Thoracic aorta (tissue), 2 donors: ENCODE data around the gene SIGLEC11. TPM values are rescaled to one million over a fixed set of nuclear protein-coding genes. Genes with fewer than 3 reads are reported as not detected.

ENCODE experiments used
- ATAC-seq: fragments of 150-250 bp; one replicate; pipeline ENCODE4 v1.8.0; 2017; ENCODE audit warnings: low read depth; ENCODE audit not compliant: insufficient number of reproducible peaks, low FRiP score
- DNase-seq: peaks from one replicate; pipeline ENCODE4 v3.0.0-alpha.2; 2020; ENCODE audit warnings: low spot score
- H3K27ac ChIP-seq, 2 donors: fragments of 200-600 bp; sonication (generic); 1 replicate in 1 of 2; 2 replicates in 1 of 2; pipeline ENCODE4 v1.5.1; 2016; ENCODE audit warnings: mild to moderate bottlenecking in 2 of 2, moderate library complexity in 2 of 2
- H3K27me3 ChIP-seq: fragments of 200-600 bp; sonication (generic); replicated peaks from 2 replicates; pipeline ENCODE4 v1.6.0; 2016; ENCODE audit warnings: mild to moderate bottlenecking; ENCODE audit not compliant: insufficient read depth
- H3K36me3 ChIP-seq: fragments of 200-600 bp; sonication (generic); one replicate; pipeline ENCODE4 v1.5.1; 2016
- H3K4me1 ChIP-seq, 2 donors: fragments of 200-600 bp; sonication (generic); 1 replicate in 1 of 2; 2 replicates in 1 of 2; pipeline versions ENCODE4 v1.5.1 to v1.6.0; 2016; ENCODE audit warnings: low read depth in 2 of 2, mild to moderate bottlenecking in 1 of 2; ENCODE audit not compliant: control insufficient read depth in 1 of 2
- H3K4me3 ChIP-seq: fragments of 200-600 bp; sonication (generic); 2 replicates; pipeline ENCODE4 v1.5.1; 2016; ENCODE audit warnings: mild to moderate bottlenecking
- H3K9me3 ChIP-seq: fragments of 200-600 bp; sonication (generic); 2 replicates; pipeline ENCODE4 v1.5.1; 2016
- CTCF ChIP-seq: fragments of 200-600 bp; sonication (generic); IDR thresholded peaks from one replicate; pipeline ENCODE4 v1.5.1; 2019; ENCODE audit warnings: antibody characterized with exemption
- total RNA-seq, 2 donors: library from RNA; depleted of rRNA; stranded (reverse); fragments of >200 nt; gene quantifications; one replicate each; pipeline versions ENCODE4 v1.1.0 to v1.2.3, GENCODE V29; 2016

SIGLEC11 gene
- total RNA-seq, 2 donors from 2014 or later: 2.8 to 10.0 TPM

- ATAC-seq (no peak), DNase-seq (no peak)
- TF ChIP-seq CTCF: no peak
- Histone ChIP-seq H3K27ac (no peak overlapping the region), H3K4me3 (no peak overlapping the region), H3K27me3 (no peaks in the 10 kb centered on the region), H3K9me3 (no peaks in the 10 kb centered on the region), H3K36me3 (peaks cover 21% of the 10 kb centered on the region), H3K4me1 (peaks cover 6 to 15% of the 10 kb centered on the region in 2 donors)
These were observed 54.0 kb downstream of the SIGLEC11 start for GRCh38 chr19:49906879-49907564.

GRCh38 chr19:49904136-49904535, 56.8 kb downstream of the SIGLEC11 start:
- no peak for TF ChIP-seq CTCF
- no peaks in the 10 kb centered on the region for H3K4me1 ChIP-seq
- no peak for ATAC-seq
- H3K4me3 ChIP-seq: no peak overlapping the region
- no peak overlapping the region for H3K27ac ChIP-seq
- no peaks in the 10 kb centered on the region for H3K9me3 ChIP-seq
- no peak for DNase-seq
- peaks cover 21% of the 10 kb centered on the region for H3K36me3 ChIP-seq
- no peaks in the 10 kb centered on the region for H3K27me3 ChIP-seq

Other genes with a start within 250 kb of the SIGLEC11 start
- gene TSKS, start 197.9 kb downstream of the SIGLEC11 start, total RNA-seq: not detected
- gene AP2A1, start 194.2 kb downstream of the SIGLEC11 start, total RNA-seq: 10 to 100 TPM; 81.1 to 89.7 TPM
- 10 to 100 TPM; 23.6 to 27.3 TPM for gene FUZ, start 147.9 kb downstream of the SIGLEC11 start, total RNA-seq
- 10 to 100 TPM; 29.8 to 37.0 TPM for gene MED25, start 142.9 kb downstream of the SIGLEC11 start, total RNA-seq
- 10 to 100 TPM; 62.9 to 72.2 TPM for gene PTOV1, start 110.0 kb downstream of the SIGLEC11 start, total RNA-seq
- 10 to 100 TPM; 55.8 to 78.7 TPM for gene PNKP, start 93.6 kb downstream of the SIGLEC11 start, total RNA-seq
- 10 to 100 TPM; 15.2 to 20.7 TPM for gene AKT1S1, start 83.8 kb downstream of the SIGLEC11 start, total RNA-seq
- 10 to 100 TPM; 27.9 to 31.7 TPM for gene TBC1D17, start 83.5 kb downstream of the SIGLEC11 start, total RNA-seq
- gene IL4I1, start 64.3 kb downstream of the SIGLEC11 start, total RNA-seq: 1 to 10 TPM; 1.5 to 2.2 TPM
- gene ATF5, start 32.0 kb downstream of the SIGLEC11 start, total RNA-seq: 1 to 10 TPM; 8.4 to 9.8 TPM
- 10 to 100 TPM; 29.9 to 34.3 TPM for gene NUP62, start 31.7 kb downstream of the SIGLEC11 start, total RNA-seq
- 10 to 100 TPM; 27.5 to 33.4 TPM for gene VRK3, start 64.2 kb upstream of the SIGLEC11 start, total RNA-seq
- 1 to 10 TPM; 2.4 to 6.5 TPM for gene ZNF473, start 64.8 kb upstream of the SIGLEC11 start, total RNA-seq
- gene IZUMO2, start 202.1 kb upstream of the SIGLEC11 start, total RNA-seq: not detected
- 10 to 100 TPM in 1 of 2 donors, 1 to 10 TPM in 1; 2.6 to 11.1 TPM for gene MYH14, start 242.4 kb upstream of the SIGLEC11 start, total RNA-seq